HepG2 (cell line): Measurements from ENCODE around the gene BEAN1. TPM values are rescaled to one million over a fixed set of nuclear protein-coding genes. Genes with fewer than 3 reads are reported as not detected.

ENCODE experiments used
- ARNT ChIP-seq: fragments of 450-650 bp; IDR thresholded peaks from 2 replicates; pipeline ENCODE4 v1.6.1; 2017
- ELF1 ChIP-seq: sonication (generic); formaldehyde crosslinking; IDR thresholded peaks from 2 replicates; pipeline ENCODE4 v1.4.0; 2020; ENCODE audit warnings: missing genetic modification reagents
- KLF16 ChIP-seq, 2 experiments: sonication (generic) in 1 of 2; formaldehyde crosslinking in 1 of 2; IDR thresholded peaks; 2 replicates each; pipeline versions ENCODE4 v1.6.1 to v1.8.0; 2016 to 2023; ENCODE audit warnings: missing genetic modification reagents in 2 of 2, missing compliant biosample characterization in 1 of 2
- MEF2D ChIP-seq: sonication (generic); formaldehyde crosslinking; IDR thresholded peaks from 2 replicates; pipeline ENCODE4 v1.5.1; 2020; ENCODE audit warnings: mild to moderate bottlenecking, missing genetic modification reagents
- NR1H2 ChIP-seq: sonication (generic); formaldehyde crosslinking; IDR thresholded peaks from 2 replicates; pipeline ENCODE4 v1.8.1; 2022; ENCODE audit warnings: low read depth, missing genetic modification reagents, borderline replicate concordance
- NRL ChIP-seq: sonication (generic); formaldehyde crosslinking; IDR thresholded peaks from 2 replicates; pipeline ENCODE4 v1.5.0; 2020; ENCODE audit warnings: missing genetic modification reagents, mild to moderate bottlenecking, moderate library complexity, borderline replicate concordance
- SKI ChIP-seq: fragments of 450-650 bp; IDR thresholded peaks from one replicate; pipeline ENCODE4 v1.6.1; 2018; ENCODE audit warnings: mild to moderate bottlenecking; ENCODE audit not compliant: partially characterized antibody
- SNAPC5 ChIP-seq: sonication (generic); formaldehyde crosslinking; IDR thresholded peaks from 2 replicates; pipeline ENCODE4 v1.8.1; 2023; ENCODE audit warnings: mild to moderate bottlenecking, missing genetic modification reagents, borderline replicate concordance
- SYNCRIP ChIP-seq: fragments of 200-400 bp; formaldehyde crosslinking; IDR thresholded peaks from 2 replicates; pipeline ENCODE4 v1.6.1; 2018; ENCODE audit warnings: mild to moderate bottlenecking, low read depth, low read length; ENCODE audit not compliant: insufficient read depth
- ZBTB25 ChIP-seq: IDR thresholded peaks from 2 replicates; pipeline ENCODE4 v1.6.1; 2018; ENCODE audit warnings: missing genetic modification reagents
- ZEB1 ChIP-seq: IDR thresholded peaks from 2 replicates; pipeline ENCODE4 v1.6.1; 2012; ENCODE audit warnings: mild to moderate bottlenecking, low read depth, inconsistent platforms; ENCODE audit not compliant: insufficient replicate concordance
- ZNF124 ChIP-seq: sonication (generic); formaldehyde crosslinking; IDR thresholded peaks from 2 replicates; pipeline ENCODE4 v1.4.0; 2020; ENCODE audit warnings: missing genetic modification reagents
- ZNF343 ChIP-seq: sonication (generic); formaldehyde crosslinking; IDR thresholded peaks from 2 replicates; pipeline ENCODE4 v1.4.0; 2020; ENCODE audit warnings: mild to moderate bottlenecking, missing genetic modification reagents
- ZNF563 ChIP-seq: sonication (generic); formaldehyde crosslinking; IDR thresholded peaks from 2 replicates; pipeline ENCODE4 v1.8.0; 2022; ENCODE audit warnings: mild to moderate bottlenecking, moderate library complexity, missing genetic modification reagents
- ZNF574 ChIP-seq: sonication (generic); formaldehyde crosslinking; IDR thresholded peaks from 2 replicates; pipeline ENCODE4 v1.4.0; 2020; ENCODE audit warnings: missing genetic modification reagents
- ZNF737 ChIP-seq: sonication (generic); formaldehyde crosslinking; IDR thresholded peaks from 2 replicates; pipeline ENCODE4 v1.5.0; 2020; ENCODE audit warnings: missing genetic modification reagents, mild to moderate bottlenecking, borderline replicate concordance
- ZNF781 ChIP-seq: sonication (generic); formaldehyde crosslinking; IDR thresholded peaks from 2 replicates; pipeline ENCODE4 v1.5.1; 2020; ENCODE audit warnings: borderline replicate concordance, mild to moderate bottlenecking, missing genetic modification reagents; ENCODE audit errors: not compliant biosample characterization
- polyA plus RNA-seq, 8 experiments: library from polyadenylated mRNA; depleted of rRNA in 3 of 8; stranded (reverse) in 7 of 8; unstranded in 1 of 8; fragments of >200 nt; fragmentation: Illumina TruSeq in 4 of 8; extraction: Trizol in 4 of 8; gene quantifications; 2 replicates each; pipeline versions ENCODE4 v1.2.1 to v1.2.3, GENCODE V29; 2011 to 2016; ENCODE audit warnings: low read depth in 4 of 8, missing spikeins in 1 of 8, mixed read lengths in 1 of 8; ENCODE audit not compliant: insufficient read depth in 1 of 8
- total RNA-seq, 5 experiments: library from RNA; depleted of rRNA; stranded (reverse); fragments of >200 nt; fragmentation: Illumina TruSeq; extraction: Trizol; gene quantifications; 2 replicates each; pipeline ENCODE4 v1.2.3, GENCODE V29; 2016; ENCODE audit warnings: low read depth in 1 of 5
- TF ChIP-seq, protein P1 (sequence below): sonication (generic); formaldehyde crosslinking; IDR thresholded peaks from 2 replicates; pipeline ENCODE4 v1.4.0; 2020; ENCODE audit warnings: mild to moderate bottlenecking, missing genetic modification reagents
- TF ChIP-seq, protein P2 (sequence below): sonication (generic); formaldehyde crosslinking; IDR thresholded peaks from 2 replicates; pipeline ENCODE4 v1.8.0; 2022; ENCODE audit warnings: missing genetic modification reagents, mild to moderate bottlenecking, inconsistent platforms, borderline replicate concordance
- TF ChIP-seq, protein P3 (sequence below): sonication (generic); formaldehyde crosslinking; IDR thresholded peaks from 2 replicates; pipeline ENCODE4 v1.5.1; 2020; ENCODE audit warnings: missing genetic modification reagents, mild to moderate bottlenecking, borderline replicate concordance

BEAN1 gene
- total and polyA plus RNA-seq, 2 of the 13 experiments (the other 11 are each of a cell fraction or from before 2014, with no cell fraction given) = 0.53 to 1.4 TPM

- TF ChIP-seq, protein P1, sequence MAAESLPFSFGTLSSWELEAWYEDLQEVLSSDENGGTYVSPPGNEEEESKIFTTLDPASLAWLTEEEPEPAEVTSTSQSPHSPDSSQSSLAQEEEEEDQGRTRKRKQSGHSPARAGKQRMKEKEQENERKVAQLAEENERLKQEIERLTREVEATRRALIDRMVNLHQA (CRISPR knock-in tag) = no peak
- peak; percentile 87 for TF ChIP-seq ZNF781
- peak; percentile 63 for TF ChIP-seq MEF2D (CRISPR knock-in tag)
- TF ChIP-seq ARNT = no peak
- TF ChIP-seq SYNCRIP = no peak
- no peak for TF ChIP-seq NR1H2 (CRISPR knock-in tag)
- peak; percentile 32 for TF ChIP-seq SKI
- peak; percentile 68; the same call in 1 of the 2 replicates for TF ChIP-seq SNAPC5 (CRISPR knock-in tag)
- TF ChIP-seq, protein P2, sequence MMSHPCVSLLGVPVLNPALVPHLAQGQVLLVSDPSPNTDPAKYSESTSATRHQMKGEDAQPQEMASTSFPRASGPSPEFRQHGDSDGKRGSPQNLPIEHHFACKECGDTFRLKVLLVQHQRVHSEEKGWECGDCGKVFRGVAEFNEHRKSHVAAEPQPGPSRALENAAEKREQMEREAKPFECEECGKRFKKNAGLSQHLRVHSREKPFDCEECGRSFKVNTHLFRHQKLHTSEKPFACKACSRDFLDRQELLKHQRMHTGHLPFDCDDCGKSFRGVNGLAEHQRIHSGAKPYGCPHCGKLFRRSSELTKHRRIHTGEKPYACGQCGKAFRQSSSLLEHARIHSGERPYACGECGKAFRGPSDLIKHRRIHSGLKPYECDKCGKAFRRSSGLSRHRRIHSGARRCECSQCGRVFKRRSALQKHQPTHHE = no peak; the same call in 1 of the 2 replicates
- TF ChIP-seq, protein P3, sequence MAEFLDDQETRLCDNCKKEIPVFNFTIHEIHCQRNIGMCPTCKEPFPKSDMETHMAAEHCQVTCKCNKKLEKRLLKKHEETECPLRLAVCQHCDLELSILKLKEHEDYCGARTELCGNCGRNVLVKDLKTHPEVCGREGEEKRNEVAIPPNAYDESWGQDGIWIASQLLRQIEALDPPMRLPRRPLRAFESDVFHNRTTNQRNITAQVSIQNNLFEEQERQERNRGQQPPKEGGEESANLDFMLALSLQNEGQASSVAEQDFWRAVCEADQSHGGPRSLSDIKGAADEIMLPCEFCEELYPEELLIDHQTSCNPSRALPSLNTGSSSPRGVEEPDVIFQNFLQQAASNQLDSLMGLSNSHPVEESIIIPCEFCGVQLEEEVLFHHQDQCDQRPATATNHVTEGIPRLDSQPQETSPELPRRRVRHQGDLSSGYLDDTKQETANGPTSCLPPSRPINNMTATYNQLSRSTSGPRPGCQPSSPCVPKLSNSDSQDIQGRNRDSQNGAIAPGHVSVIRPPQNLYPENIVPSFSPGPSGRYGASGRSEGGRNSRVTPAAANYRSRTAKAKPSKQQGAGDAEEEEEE (CRISPR knock-in tag) = no peak
- TF ChIP-seq ZNF563 = no peak
- no peak for TF ChIP-seq ZNF124 (CRISPR knock-in tag)
- TF ChIP-seq ZNF737 (CRISPR knock-in tag) = no peak; the same call in 1 of the 2 replicates
- 0 out of 4 replicates have a peak, but pooled peaks of 1 of the 2 experiments have one; percentile 15 for TF ChIP-seq KLF16 (CRISPR knock-in tag; IDR thresholded peaks at IDR 0.05)
- TF ChIP-seq ZEB1 = peak; percentile 62
- no peak for TF ChIP-seq ZNF343 (CRISPR knock-in tag)
- no peak; the same call in 1 of the 2 replicates for TF ChIP-seq NRL (CRISPR knock-in tag)
- peak; percentile 58; the same call in 1 of the 2 replicates for TF ChIP-seq ZBTB25 (CRISPR knock-in tag)
- peak; percentile 27; the same call in 1 of the 2 replicates for TF ChIP-seq ELF1 (CRISPR knock-in tag)
- peak; percentile 67 for TF ChIP-seq ZNF574 (CRISPR knock-in tag)
Observed at GRCh38 chr16:66406534-66407221, 20.4 kb upstream of the BEAN1 start (continued).
